Left cardiac atrium (tissue), 4 donors: ENCODE measurements around the gene CSF1R. TPM values are rescaled to one million over a fixed set of nuclear protein-coding genes. Genes with fewer than 3 reads are reported as not detected.
A peak's percentile ranks its signal among the peaks of the same experiment; 100 is the strongest.

Experiments
- ATAC-seq, 2 donors: fragments of 200-7000 bp; cut with Tn5 transposase; one replicate each; pipeline ENCODE4 v1.9.1; 2020; ENCODE audit warnings: mild to moderate bottlenecking in 2 of 2, moderate library complexity in 2 of 2
- DNase-seq: peaks from one replicate; pipeline ENCODE4 v3.0.0-alpha.2; 2020
- intact Hi-C, 2 donors: fragments of 100-400 bp; cut with DNase I; formaldehyde crosslinking; loops; one replicate each; pipeline versions ENCODE4 v1.14.1 to v1.15.1; 2022 to 2023
- long read RNA-seq: library from polyadenylated mRNA; unstranded; transcript quantifications from one replicate; pipeline ENCODE4 v2.0.0, GENCODE V29; 2021
- total RNA-seq, 2 donors: library from RNA; stranded (reverse); fragmentation: NEBNext Ultra II Directional; extraction: Animal tissue kit (Norgen Biotek cat#: 25700); gene quantifications; one replicate each; pipeline ENCODE4 v1.2.1, GENCODE V29; 2021
- donor health status: DM: no; HTN: yes; CAD: no.
- donor health status: DM: no; HTN: yes; CAD: no; lungs with severe emphysema.
- donor health status: DM: yes; HTN: yes; CAD: no.
- donor health status: Dilated cardiomyopathy.

The CSF1R gene
- total RNA-seq = 10 to 100 TPM; 18.3 to 41.6 TPM
- long read RNA-seq, partial matches to known transcripts = 5 of 7 reads
- long read RNA-seq, other reads (novel, unspliced or antisense) = 2 of 7 reads

DNA sequence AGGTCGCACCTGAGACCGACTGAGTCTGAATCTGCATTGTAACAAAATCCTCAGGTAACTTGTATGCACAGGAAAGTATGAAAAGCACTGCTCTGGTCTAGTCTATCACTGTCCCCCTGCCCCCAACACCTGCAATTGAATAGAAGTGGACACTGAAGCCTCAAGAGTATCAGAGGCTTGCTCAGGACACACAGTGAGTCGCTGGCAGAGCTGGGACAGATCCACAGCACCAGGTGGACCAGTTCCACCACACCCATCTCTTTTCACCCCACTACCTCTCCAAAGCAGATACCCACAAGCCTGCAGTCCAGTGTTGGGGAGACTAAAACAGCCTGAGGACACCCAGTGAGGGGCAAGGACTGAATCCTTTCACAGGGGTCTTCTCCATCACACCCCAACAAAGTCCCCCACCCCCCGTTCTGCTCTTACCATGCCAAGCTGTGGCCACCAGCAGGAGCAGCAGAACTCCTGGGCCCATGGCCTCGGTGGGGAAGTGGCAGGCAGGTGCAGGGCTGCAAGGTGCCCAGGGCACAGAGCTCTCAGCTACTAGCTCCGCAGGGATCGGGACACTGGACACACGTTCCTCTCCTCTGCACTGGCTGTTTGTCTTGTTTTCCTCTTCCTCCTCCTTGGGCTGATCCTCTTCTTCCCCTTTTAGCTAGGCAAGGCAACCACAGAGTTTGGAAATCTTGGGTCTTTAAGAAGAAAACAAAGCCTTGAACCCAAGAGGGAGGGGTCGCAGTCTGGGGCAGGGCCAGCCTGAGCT is at the start of gene CSF1R:
CSF1R (minus strand) TSS at position 605 of the 766 bp plus-strand sequence; CDS start at position 478, 127 bp downstream.
- ATAC-seq (peak; percentile 14 to 41), DNase-seq (no peak)
- intact Hi-C loops = no loop called here

DNA sequence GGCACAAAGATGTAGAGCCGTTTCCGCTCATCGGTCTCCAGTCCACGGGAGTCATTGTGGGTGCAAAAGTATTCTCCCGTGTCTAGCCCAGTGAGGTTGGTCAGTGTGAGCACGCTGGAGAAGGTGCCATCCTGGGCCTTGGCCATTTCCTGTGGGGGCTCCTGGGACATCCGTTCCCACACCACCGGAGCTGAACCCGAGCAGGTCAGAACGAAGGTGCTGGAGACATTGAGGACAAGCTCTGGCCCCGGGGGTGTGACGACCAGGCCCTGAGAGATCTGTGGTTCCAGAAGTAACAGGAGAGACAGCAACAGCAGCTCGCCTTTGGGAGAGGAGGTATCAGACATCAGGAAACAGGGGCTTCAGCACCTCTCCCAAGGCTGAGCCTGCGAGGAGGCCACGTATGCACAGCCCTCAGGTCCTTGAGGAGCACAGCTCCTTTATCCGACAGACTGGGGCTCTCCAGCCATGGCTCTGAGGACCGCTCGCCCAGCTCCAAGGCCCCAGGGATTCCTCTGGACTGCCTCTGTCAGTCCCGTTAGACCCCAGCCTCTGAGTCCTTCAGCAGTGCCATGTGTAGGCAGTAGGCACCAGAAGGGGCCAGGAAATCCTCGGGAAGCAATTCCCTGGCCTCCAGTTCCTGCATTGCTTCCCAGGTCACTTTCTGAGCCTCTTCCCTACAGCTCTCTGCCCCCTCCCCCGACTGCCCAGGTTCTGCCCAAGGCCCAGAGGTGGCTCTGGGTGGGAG is 49.4 kb upstream of the CSF1R start:
- ATAC-seq (no peak), DNase-seq (no peak)
- intact Hi-C loops = loop anchor here in 1 of 2 donors (10.0 kb wide), 1 partner anchor 299 kb away; no protein-coding TSS in a partner anchor

DNA sequence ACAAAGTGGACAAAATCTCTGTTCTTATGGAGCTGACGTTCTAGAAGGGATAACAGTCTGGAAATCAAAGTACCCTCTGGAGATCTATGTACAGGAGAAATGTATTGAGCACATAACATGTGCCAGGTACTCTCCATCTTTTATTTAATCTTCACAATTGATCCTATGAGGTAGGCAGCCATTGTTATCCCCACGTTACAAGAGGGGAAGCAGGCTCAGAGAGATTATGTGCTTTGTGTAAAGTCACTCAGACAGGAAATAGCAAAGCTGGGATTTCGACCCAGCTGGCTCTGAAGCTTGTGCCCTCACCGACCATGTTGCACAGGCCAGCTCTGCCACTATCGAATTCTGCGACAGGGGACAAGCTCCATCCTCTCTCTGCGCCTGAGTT is 47.8 kb upstream of the CSF1R start:
- intact Hi-C loops = loop anchor here (5.0 to 10.0 kb wide), 2 partner anchors 301 to 303 kb away; no protein-coding TSS in a partner anchor
- ATAC-seq = no peak

DNA sequence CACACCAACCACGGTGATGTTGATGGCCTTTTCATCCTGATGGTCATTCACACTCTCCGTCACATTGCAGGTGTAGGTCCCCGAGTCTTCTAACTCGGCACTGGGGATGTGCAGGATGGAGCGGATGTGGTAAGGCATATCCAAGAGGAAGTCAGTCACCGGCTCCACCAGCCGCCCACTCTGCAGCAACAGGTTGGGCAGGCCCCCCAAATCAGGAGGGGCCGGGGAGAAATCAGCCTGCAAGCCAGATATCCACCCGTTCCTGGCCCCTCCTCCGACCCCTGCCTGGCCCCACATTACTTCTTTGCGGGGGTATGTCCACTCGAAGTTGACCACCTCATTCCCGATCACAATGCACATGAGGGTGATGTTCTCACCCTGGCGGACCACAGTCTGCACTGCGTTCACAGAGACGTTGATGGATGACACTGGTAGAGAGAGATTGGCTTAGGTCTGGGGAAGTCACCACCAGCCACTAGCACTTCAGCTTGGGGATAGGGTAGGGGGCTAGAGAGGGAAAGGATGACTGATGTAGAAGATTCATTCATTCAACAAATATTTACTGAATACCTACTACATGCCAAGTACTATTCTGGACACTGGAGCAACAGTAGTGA is 47.3 kb upstream of the CSF1R start:
- ATAC-seq (no peak), DNase-seq (no peak)
- intact Hi-C loops = loop anchor here (5.0 to 10.0 kb wide), 2 partner anchors 301 to 304 kb away; no protein-coding TSS in a partner anchor

More for the DNA sequence above, 47.8 kb upstream of the CSF1R start:
- DNase-seq = no peak

DNA sequence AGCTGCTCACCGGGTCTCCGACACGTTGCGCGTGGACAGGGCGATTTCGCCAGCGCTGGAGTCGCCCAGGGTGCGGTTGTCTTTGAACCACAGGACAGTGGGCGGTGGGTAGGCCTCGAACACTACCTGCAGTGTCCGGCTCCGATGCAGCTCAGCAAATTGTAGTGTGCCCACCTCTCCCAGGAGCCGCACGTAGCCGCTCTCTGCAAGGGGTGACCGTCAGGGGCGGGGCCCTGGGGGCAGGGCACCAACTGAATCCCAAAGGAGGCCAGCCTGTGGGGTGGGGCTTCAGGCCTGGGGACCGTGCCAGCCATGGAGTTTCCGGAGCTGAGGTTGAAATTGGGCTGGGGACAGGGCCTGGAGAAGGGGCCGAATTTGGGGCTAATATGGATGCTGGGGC is 46.4 kb upstream of the CSF1R start:
- DNase-seq (no peak), ATAC-seq (no peak)
- intact Hi-C loops = loop anchor here (5.0 to 10.0 kb wide), 2 partner anchors 302 to 305 kb away; no protein-coding TSS in a partner anchor

DNA sequence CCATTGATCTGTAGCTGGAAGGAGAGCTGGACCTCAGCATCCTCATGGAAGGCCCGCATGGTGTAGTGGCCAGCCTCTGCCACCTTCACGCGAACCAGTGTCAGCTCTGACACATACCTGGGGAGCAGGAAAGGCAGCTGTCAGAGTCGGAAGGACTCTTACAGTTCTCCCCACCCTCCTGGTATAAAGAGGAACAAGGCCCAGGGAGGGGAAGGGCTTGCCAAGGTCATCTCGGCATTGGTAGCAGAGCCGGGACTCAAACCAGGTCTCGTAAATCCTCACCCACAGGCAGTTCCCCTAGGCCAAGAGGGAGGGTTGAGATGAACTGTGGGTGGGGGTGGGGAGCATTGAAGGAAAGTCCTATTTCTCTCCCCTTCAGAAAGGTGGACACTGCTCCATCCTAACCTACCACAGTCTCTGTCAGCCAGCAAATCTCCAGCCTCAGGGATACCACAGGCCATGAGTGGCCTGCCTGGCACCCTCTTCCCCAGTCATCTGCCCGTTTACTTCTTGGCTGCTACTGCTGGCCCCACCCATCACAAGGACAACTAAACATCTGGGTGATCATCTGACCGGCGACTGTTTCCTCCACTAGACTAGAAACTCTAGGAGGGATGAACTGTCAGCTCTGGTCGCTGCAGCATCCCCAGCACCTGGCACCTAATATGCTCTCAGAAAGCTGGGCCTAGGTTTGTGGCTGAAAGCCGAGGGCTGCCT is 45.8 kb upstream of the CSF1R start:
- ATAC-seq (no peak), DNase-seq (no peak)
- intact Hi-C loops = loop anchor here (5.0 to 10.0 kb wide), 2 partner anchors 303 to 305 kb away; no protein-coding TSS in a partner anchor

DNA sequence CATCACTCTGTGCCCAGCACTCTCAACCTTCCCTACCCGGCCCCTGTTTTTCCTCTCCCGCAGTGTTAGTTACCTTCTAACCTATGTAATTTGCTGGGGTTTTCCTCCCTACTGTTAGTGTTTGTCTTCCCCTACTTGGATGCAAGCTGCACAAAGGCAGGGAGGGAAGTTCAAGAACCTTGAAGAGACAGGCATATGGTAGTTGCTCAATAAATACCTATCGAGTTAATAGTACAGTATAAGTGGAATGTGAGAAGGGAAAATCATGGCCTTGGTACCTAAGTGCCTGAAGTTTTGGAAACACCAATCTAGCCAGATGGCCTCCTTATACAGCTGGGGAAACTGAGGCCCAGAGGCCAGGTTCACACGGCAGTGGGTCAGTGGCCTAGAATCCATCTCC is 45.1 kb upstream of the CSF1R start:
- ATAC-seq = no peak
- intact Hi-C loops = loop anchor here (5.0 to 10.0 kb wide), 2 partner anchors 303 to 306 kb away; no protein-coding TSS in a partner anchor
- no peak for DNase-seq

DNA sequence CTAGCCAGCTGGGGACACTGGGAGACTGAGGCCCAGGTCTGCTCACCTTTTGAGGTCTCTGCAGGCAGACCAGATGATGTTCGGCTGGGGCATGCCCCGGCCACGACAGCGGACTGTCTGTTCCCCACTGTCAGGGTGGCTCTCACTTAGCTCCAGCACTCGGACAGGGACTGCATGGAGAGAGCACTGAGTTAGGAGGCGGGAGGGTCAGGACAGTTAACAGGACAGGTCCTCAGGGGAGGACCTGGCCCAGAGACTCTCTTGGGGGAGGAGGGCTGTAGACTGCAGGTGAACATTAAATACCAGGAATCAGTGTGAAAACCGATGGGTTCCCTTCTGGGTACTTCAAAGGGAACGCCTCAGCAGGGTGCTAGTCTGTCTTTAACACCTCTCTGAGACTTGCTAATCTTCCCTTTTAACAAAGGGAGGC is 44.2 kb upstream of the CSF1R start:
- intact Hi-C loops = loop anchor here (1.0 to 10.0 kb wide), 3 partner anchors 88 to 307 kb away; no protein-coding TSS in a partner anchor
- ATAC-seq (no peak), DNase-seq (no peak)

DNA sequence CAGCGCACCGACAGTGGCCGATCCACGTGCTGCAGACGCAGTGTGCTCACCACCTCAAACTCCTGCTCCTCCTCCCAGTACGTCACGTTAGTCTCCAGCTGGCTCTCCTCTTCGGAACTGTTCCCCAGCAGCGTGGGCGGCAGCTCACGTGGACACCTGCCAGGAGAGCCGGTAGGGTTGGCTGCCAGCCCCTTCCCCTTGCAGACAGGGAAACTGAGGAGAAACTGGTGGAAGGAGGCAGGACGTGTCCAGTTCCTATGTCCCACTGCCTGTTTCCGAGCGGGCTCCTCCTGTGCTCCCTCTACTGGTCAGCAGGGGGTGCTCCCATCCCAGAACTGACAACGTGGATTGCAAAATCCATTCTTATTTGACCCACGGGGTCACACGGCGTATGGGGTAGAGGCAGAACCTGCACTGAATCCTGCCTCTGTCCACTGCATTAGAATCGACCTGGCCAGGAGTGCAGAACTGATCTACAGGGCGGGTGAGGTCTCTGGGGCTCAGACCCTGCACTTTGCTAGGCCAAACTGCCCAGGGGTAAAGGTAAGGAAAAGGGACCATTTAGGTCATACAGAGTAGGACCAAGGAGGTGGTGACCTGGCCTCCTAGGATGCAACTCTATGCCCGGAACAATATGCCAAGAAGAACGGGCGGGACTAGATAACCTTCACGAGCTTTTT is 43.6 kb upstream of the CSF1R start:
- ATAC-seq (peak; percentile 80 to 85), DNase-seq (peak; percentile 79)
- intact Hi-C loops = loop anchor here (1.0 to 10.0 kb wide), 4 partner anchors 88 to 307 kb away; no protein-coding TSS in a partner anchor

DNA sequence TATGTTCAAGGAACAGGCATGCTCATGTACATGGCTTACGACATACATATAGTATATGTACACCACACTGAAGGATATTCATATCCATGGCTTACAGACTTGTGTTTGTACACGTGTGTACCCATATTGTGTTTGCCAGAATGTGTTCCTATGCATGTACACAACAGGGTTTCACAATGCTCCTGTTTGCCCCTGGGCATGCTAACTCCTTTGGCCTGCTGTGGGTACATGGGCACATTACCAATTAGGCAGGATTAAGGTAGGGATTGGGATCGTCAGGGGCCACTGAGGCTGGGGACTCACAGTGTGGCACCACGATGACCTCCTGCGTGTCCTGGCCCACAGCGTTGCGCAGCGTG is 43.1 kb upstream of the CSF1R start:
- DNase-seq (no peak), ATAC-seq (no peak)
- intact Hi-C loops = loop anchor here in 1 of 2 donors (2.0 kb wide), 1 partner anchor 89 kb away; no protein-coding TSS in a partner anchor

DNA sequence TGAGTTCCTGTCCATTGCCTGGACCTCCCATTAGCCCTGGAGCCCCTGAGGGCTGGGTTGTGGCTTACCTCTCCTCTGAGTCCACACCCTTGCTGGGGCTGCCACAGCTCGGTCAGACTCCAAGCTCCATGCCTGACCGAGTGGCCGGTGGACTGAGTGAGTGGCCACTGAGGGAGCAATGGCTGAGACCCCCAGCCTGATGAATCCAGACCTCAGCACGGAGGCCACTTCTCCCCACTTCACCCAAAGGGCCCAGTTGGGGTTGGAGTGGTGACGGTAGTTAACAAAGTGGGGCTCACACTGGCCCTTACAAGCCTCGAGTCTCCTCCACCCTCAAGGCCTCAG is 40.5 kb upstream of the CSF1R start:
- ATAC-seq (no peak), DNase-seq (no peak)
- intact Hi-C loops = no loop called here

DNA sequence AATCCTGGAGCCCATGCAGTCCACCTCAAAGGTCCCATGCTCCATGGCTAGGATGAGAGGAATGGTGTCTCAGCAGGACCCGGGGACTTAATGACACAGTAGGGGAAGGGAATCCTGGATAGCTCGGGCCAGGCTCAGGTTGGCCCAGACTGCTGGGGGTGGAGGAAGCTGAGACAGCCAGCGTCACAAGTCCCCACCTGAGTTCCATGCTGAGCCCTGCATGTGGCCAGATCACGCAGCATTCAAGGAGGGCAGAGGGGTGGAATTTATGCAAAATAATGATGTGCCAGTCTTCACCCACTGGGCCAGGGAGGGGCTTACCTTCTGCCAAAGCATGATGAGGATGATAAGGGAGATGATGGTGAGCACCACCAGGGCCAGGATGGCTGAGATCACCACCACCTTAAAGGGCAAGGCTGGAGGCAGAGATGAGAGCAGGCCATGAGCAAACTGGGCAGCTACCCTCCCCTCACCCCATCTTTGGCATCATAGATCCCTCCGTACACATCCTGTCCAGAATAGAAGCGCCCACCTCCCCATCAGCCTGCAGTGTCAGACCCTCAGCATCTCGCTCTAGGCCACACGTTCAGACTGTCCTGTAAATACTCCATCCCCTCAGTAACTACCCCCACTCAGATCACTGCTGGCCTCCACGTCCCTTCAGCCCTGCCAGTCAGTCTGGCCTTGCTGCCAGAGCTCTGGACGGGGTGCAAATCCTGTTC is 40.0 kb upstream of the CSF1R start:
- intact Hi-C loops = no loop called here
- no peak for ATAC-seq
- no peak for DNase-seq

DNA sequence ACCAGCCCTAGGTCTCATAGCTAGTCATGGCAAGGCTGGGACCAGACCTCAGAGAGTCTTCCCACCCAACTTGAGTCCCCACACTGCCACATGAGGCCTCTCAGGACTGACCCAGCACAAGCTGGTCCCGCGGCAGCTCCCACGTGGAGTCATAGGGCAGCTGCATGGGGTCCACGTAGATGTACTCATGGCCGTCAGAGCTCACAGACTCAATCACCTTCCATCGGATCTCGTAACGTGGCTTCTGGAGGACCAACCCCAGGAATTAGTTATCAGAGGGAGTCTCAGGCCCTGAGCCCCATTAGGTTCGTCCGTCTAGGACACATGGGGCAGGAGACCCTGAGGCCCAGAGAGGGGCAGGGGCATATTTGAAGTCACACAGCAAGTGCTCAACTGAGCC is 39.0 kb upstream of the CSF1R start:
- ATAC-seq (no peak), DNase-seq (no peak)
- intact Hi-C loops = no loop called here

DNA sequence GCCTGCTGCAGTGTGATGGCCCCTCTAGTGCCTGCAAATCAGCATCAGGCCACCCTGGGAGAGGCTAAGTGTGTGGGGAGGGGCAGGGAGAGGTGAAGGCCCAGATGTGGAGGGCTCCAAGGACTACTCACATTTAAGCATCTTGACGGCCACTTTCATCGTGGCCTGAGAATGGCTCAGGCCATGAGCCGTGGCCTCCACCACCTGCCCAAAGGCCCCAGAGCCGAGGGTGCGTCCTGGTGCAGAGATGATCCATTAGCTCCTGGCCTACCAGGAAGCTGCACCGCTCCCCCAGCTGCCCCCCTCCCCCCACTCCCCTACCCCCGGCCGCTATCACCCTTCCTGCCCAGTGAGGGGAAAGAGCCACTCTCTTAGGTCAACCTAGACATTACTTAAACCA is 38.2 kb upstream of the CSF1R start:
- no peak for ATAC-seq
- intact Hi-C loops = no loop called here
- no peak for DNase-seq

DNA sequence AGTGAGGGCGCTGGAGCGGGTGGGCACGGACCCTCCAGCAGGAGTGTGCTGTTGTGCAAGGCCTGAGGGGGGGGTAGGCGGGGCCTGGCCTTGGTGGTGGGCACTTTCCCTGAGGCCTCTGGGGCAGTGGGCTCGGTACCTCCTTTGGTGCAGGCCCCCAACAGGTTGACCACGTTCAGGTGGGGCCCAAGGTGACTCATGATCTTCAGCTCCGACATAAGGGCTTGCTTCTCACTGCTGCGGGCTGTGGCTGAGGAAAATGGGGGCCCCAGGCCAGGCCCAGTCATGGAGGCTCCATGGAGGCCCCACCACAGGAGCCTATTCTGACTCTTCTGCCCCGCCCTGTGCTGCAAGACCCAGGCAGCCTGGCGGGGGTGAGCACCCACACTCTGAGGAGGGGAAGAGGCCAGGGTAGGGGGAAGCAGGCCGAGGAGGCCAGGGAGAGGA is 37.8 kb upstream of the CSF1R start:
- ATAC-seq (no peak), DNase-seq (no peak)
- intact Hi-C loops = no loop called here

DNA sequence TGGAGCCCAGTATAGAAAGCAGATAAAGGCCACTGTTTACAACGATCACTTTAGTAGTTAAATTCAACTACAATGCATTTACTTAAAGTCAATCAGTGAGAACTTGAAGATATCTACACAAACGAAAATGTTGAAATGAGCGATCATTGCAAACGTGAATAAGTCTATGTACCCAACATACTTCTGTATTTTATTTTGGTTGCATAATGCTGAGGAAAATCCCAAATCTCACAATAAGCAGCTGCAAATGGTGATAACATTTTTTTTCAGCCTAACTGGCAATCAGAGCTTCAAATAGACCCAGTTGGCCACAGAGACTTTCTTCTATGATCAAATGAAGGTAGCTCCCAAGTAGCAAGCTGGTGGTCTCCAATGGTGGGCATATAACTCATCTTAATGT is 37.2 kb upstream of the CSF1R start:
- intact Hi-C loops = no loop called here
- ATAC-seq = no peak
- DNase-seq = no peak
